Caki2 (cell line): ENCODE measurements around the gene RTKN2. TPM values are rescaled to one million over a fixed set of nuclear protein-coding genes. Genes with fewer than 3 reads are reported as not detected.

Experiments used
- DNase-seq: peaks from one replicate; pipeline ENCODE4 v3.0.0-alpha.2; 2015; ENCODE audit warnings: low read depth
- in situ Hi-C: cut with HindIII; loops from 2 replicates; pipeline ENCODE4 v1.10.0; 2016; ENCODE audit warnings: low sequenced_read_pairs, low pct_unique_long_range_greater_than_20kb, mixed read lengths
- total RNA-seq: library from RNA; depleted of rRNA; stranded (reverse); fragments of >200 nt; shearing (Covaris generic); gene quantifications from 2 replicates; pipeline ENCODE4 v1.2.3, GENCODE V29; 2014; ENCODE audit warnings: low replicate concordance; rRNA removed

The RTKN2 gene
- total RNA-seq, 1 experiment from 2014 or later: 3.6 TPM

- DNase-seq: no peak
- in situ Hi-C loops: no loop called here
Observed at GRCh38 chr10:62159351-62159750, 109.3 kb downstream of the RTKN2 start.

- no peak for DNase-seq
- in situ Hi-C loops: no loop called here
Observed at GRCh38 chr10:62157601-62158000, 111.0 kb downstream of the RTKN2 start.

DNA sequence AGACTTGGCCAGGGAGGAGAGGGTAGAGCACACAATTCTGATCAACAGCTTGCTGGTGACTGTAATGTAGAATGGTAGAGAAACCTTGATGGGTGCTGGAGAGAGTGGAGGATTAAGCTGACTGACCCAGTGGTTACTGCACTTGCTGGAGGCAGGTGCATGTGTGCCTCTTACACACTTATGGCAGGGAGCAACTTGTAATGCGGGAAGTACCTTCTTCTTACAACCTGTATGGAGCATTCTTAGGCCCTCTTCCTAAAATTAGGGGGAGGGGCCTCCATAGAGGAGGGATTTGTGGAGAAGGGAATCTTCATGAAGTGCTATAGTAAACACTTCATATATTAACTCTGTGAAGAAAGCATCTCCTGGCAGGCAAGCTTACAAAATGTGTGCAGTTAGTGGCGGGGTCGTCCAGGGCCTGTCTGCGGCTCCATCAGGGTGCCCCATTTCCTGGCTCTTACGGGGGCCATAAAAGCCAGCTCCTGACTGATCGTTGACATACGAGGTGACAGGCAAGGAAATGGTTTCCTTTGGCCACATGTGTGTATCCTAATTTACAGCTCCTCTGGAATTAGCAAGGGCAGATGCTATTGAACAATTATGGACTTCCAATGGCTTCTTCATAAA, 113.5 kb downstream of the RTKN2 start:
- no peak for DNase-seq
- in situ Hi-C loops: no loop called here

GRCh38 chr10:62154231-62154630, 114.4 kb downstream of the RTKN2 start:
- in situ Hi-C loops: no loop called here
- no peak for DNase-seq

- DNase-seq: no peak
- in situ Hi-C loops: no loop called here
Observed at GRCh38 chr10:62153191-62153590, 115.5 kb downstream of the RTKN2 start.

GRCh38 chr10:62149621-62150020, 119.0 kb downstream of the RTKN2 start:
- DNase-seq: no peak
- in situ Hi-C loops: no loop called here

DNA sequence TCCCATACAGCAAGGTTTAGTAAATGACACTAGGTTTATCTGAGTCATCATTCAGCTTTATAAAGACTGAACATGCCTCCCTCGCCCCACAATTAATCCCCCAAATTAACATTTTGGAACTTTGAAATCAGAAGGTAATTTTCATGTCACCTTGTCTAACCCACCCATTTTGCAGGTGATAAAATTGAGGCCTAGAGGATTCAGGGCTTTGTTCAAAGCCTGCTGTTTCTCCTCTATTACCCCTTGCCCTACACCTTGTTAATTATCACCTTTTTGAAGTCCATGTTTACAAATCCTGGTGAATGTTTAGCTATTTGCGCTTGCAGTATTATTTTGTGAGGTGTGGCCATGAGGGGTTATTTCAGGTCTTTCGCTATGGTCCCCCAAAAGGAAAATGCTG, 120.5 kb downstream of the RTKN2 start:
- in situ Hi-C loops: no loop called here
- no peak for DNase-seq

DNA sequence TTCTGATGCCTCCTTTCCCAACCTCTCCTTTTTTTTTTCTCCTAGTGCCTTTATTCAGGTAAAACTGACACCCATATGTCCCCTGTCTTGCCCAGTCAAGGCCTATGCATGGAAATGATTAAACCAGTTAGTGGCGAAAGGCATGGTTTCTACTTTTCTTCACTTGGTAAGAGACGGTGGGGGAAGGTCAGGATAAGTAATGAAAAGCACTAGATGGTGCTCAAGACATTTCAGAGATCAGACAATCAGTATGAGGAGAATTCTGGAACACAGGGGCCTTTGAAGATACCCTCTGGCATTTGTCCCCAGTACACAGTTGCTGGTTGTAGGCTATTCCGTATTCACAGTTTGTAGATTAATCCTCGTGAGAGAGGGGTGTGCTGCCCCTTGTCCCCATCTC, 121.2 kb downstream of the RTKN2 start:
- DNase-seq: no peak
- in situ Hi-C loops: no loop called here

- DNase-seq: no peak
- in situ Hi-C loops: no loop called here
Observed at GRCh38 chr10:62136931-62137330, 131.7 kb downstream of the RTKN2 start.

- DNase-seq: no peak
Observed at GRCh38 chr10:62133618-62134017, 135.0 kb downstream of the RTKN2 start.

More at GRCh38 chr10:62133618-62134017, 135.0 kb downstream of the RTKN2 start:
- in situ Hi-C loops: no loop called here

Other genes with a start within 250 kb of the RTKN2 start
- 3.4 and 10.1 TPM in 2 replicates for gene ZNF365, start 105.5 kb upstream of the RTKN2 start, total RNA-seq